GM12878 (cell line): Measurements from ENCODE around the gene TNFAIP1. TPM values are rescaled to one million over a fixed set of nuclear protein-coding genes. Genes with fewer than 3 reads are reported as not detected.

Experiments
- ATAC-seq: fragments of 200-7000 bp; cut with Tn5 transposase; 3 replicates; pipeline ENCODE4 v1.9.1; 2020; ENCODE audit warnings: mild to moderate bottlenecking, moderate library complexity
- BruUV-seq: library from RNA; stranded (reverse); fragments of 400-500 nt; replicated peaks from 2 replicates; lab custom pipeline; 2021; lab: Mats Ljungman, UMichigan
- CTCF ChIA-PET: fragments of 300-600 bp; sonication (Branson Sonifier 250); formaldehyde crosslinking; extraction: SDS; loops from one replicate; lab custom pipeline; 2021; ENCODE audit warnings: inconsistent platforms; lab: Yijun Ruan, JAX
- POLR2A ChIA-PET: fragments of 350-600 bp; formaldehyde crosslinking; extraction: SDS; loops from one replicate; lab custom pipeline; 2021; ENCODE audit warnings: inconsistent platforms; lab: Charles Lee
- RAD21 ChIA-PET: fragments of 300-600 bp; sonication (Branson Sonifier 250); formaldehyde crosslinking; loops from one replicate; lab custom pipeline; 2023; ENCODE audit warnings: antibody characterized with exemption; ENCODE audit not compliant: unreplicated experiment; lab: Charles Lee
- SMC1A ChIA-PET: fragments of 300-600 bp; sonication (Branson Sonifier 250); formaldehyde crosslinking; loops from one replicate; lab custom pipeline; 2023; ENCODE audit not compliant: unreplicated experiment, uncharacterized antibody; lab: Charles Lee
- DNase-seq: peaks from one replicate; pipeline ENCODE4 v3.0.0-alpha.2; 2011; ENCODE audit warnings: low read depth, low spot score
- FAIRE-seq: peaks from 3 replicates; lab custom pipeline; 2011; peaks lifted over from hg19 to GRCh38; lab: Jason Lieb, UNC
- H2AFZ ChIP-seq: 2 replicates; pipeline ENCODE4 v1.6.0; 2011; ENCODE audit warnings: low read depth, low read length, control low read depth; ENCODE audit not compliant: control insufficient read depth
- H3K27ac ChIP-seq: 2 replicates; pipeline ENCODE4 v1.5.1; 2011; ENCODE audit warnings: control low read depth; ENCODE audit not compliant: control insufficient read depth, insufficient read depth
- H3K27me3 ChIP-seq, 2 experiments: replicated peaks in 1 of 2; 2 replicates each; pipeline versions ENCODE4 v1.6.0 to v1.6.1; 2011; ENCODE audit warnings: low read length in 1 of 2; ENCODE audit not compliant: control insufficient read depth in 2 of 2, insufficient read depth in 2 of 2
- H3K36me3 ChIP-seq, 2 experiments: 2 replicates each; pipeline ENCODE4 v1.5.1; 2011; ENCODE audit warnings: low read length in 1 of 2; ENCODE audit not compliant: control insufficient read depth in 2 of 2, insufficient read depth in 2 of 2
- H3K4me1 ChIP-seq: 2 replicates; pipeline ENCODE4 v1.6.1; 2011; ENCODE audit warnings: mild to moderate bottlenecking, low read length, moderate library complexity, mixed read lengths; ENCODE audit not compliant: control insufficient read depth, insufficient read depth
- H3K4me2 ChIP-seq: 2 replicates; pipeline ENCODE4 v1.6.0; 2011; ENCODE audit warnings: control low read depth; ENCODE audit not compliant: control insufficient read depth, insufficient read depth
- H3K4me3 ChIP-seq: fragments of 200-600 bp; sonication (generic); 2 replicates; pipeline ENCODE4 v1.5.1; 2016
- H3K79me2 ChIP-seq: 2 replicates; pipeline ENCODE4 v1.6.0; 2011; ENCODE audit warnings: low read length; ENCODE audit not compliant: control insufficient read depth, insufficient read depth
- H3K9ac ChIP-seq: 2 replicates; pipeline ENCODE4 v1.8.0; 2011; ENCODE audit warnings: low read length, control low read depth, mixed read lengths; ENCODE audit not compliant: control insufficient read depth, insufficient read depth
- H3K9me3 ChIP-seq: replicated peaks from 3 replicates; pipeline ENCODE4 v1.5.1; 2011; ENCODE audit warnings: mild to moderate bottlenecking, low read length; ENCODE audit not compliant: control insufficient read depth, insufficient read depth
- H4K20me1 ChIP-seq: 2 replicates; pipeline ENCODE4 v1.6.0; 2011; ENCODE audit not compliant: control insufficient read depth, insufficient read depth
- BCL11A ChIP-seq: IDR thresholded peaks from 2 replicates; pipeline ENCODE4 v1.6.1; 2011; ENCODE audit warnings: low read depth, low read length
- EZH2 ChIP-seq: IDR thresholded peaks from 2 replicates; pipeline ENCODE4 v1.6.1; 2012; ENCODE audit warnings: low read depth, mild to moderate bottlenecking, control low read depth, inconsistent platforms, low read length, borderline replicate concordance; ENCODE audit not compliant: control insufficient read depth
- HDAC2 ChIP-seq: fragments of 200-600 bp; sonication (generic); IDR thresholded peaks from 2 replicates; pipeline ENCODE4 v1.6.1; 2017
- JUND ChIP-seq: IDR thresholded peaks from 2 replicates; pipeline ENCODE4 v1.6.1; 2012; ENCODE audit warnings: low read depth, mild to moderate bottlenecking, low read length, improper control_type of control experiment, moderate library complexity
- NR2F1 ChIP-seq: fragments of 450-650 bp; conservative IDR thresholded peaks from 2 replicates; pipeline ENCODE4 v1.6.1; 2017; ENCODE audit warnings: mild to moderate bottlenecking
- POLR2A ChIP-seq: IDR thresholded peaks from 2 replicates; pipeline ENCODE4 v1.6.1; 2011; ENCODE audit warnings: low read depth, mild to moderate bottlenecking, low read length
- SIN3A ChIP-seq: IDR thresholded peaks from 2 replicates; pipeline ENCODE4 v1.6.1; 2012; ENCODE audit warnings: low read depth, low read length, improper control_type of control experiment
- ZNF622 ChIP-seq: fragments of 450-650 bp; IDR thresholded peaks from 2 replicates; pipeline ENCODE4 v1.6.1; 2017; ENCODE audit warnings: mild to moderate bottlenecking, inconsistent platforms
- WGBS: methylation state at CpG from one replicate; pipeline ENCODE4 v1.1.6; 2016; ENCODE audit warnings: low lambda C conversion rate; ENCODE audit not compliant: insufficient replicate concordance, insufficient coverage; ENCODE audit errors: missing lambda C conversion rate; 5-methylcytosine and 5-hydroxymethylcytosine counted together
- in situ Hi-C: fragments of 300-500 bp; cut with MboI; formaldehyde crosslinking; loops from 9 replicates; pipeline ENCODE4 v1.14.3; 2018; ENCODE audit warnings: mixed read lengths
- intact Hi-C: fragments of 100-400 bp; cut with micrococcal nuclease; formaldehyde crosslinking; loops from one replicate; pipeline ENCODE4 v1.14.2; 2022; ENCODE audit not compliant: unreplicated experiment
- polyA plus RNA-seq, 11 experiments: library from polyadenylated mRNA; depleted of rRNA in 4 of 11; unstranded in 6 of 11; stranded (reverse) in 5 of 11; fragments of >200 nt; fragmentation: Nextera tagmentation in 4 of 11; fragmentation: Illumina TruSeq in 1 of 11; extraction: Ambion mirVana in 4 of 11; extraction: Trizol in 1 of 11; gene quantifications; 1 replicate in 1 of 11; 2 replicates in 10 of 11; pipeline versions ENCODE4 v1.2.1 to v1.2.3, GENCODE V29; 2011 to 2016; ENCODE audit warnings: inconsistent platforms in 2 of 11, missing spikeins in 2 of 11, low read depth in 1 of 11
- total RNA-seq, 4 experiments: library from RNA; depleted of rRNA in 3 of 4; stranded (reverse); fragments of >200 nt in 3 of 4; fragmentation: Illumina TruSeq in 1 of 4; extraction: Trizol in 1 of 4; gene quantifications; 2 replicates each; pipeline versions ENCODE4 v1.2.1 to v1.2.3, GENCODE V29; 2013 to 2021
- TF ChIP-seq, protein P1 (sequence below): fragments of 150-350 bp; IDR thresholded peaks from 2 replicates; pipeline ENCODE4 v1.6.1; 2014; ENCODE audit warnings: mild to moderate bottlenecking, low read depth, low read length

TNFAIP1 gene
- total and polyA plus RNA-seq, 10 of the 15 experiments (the other 5 are each of a cell fraction or from before 2014, with no cell fraction given), result 1.8 to 16.9 (median 11.7) TPM

GRCh38 chr17:28330671-28331070, 4.9 kb upstream of the TNFAIP1 start:
- BruUV-seq, result no TSS peak
- Histone ChIP-seq H3K36me3 (peaks cover 11 to 15% of the 10 kb centered on the region in 2 experiments), H3K9me3 (no peaks in the 10 kb centered on the region), H3K27ac (no peak overlapping the region), H2AFZ (no peak overlapping the region), H3K79me2 (peaks cover 11% of the 10 kb centered on the region), H3K27me3 (no peaks in the 10 kb centered on the region), H3K9ac (no peak overlapping the region), H3K4me1 (peaks cover 6% of the 10 kb centered on the region; the same call in 1 of the 2 replicates), H4K20me1 (no peaks in the 10 kb centered on the region; the same call in 1 of the 2 replicates), H3K4me3 (no peak overlapping the region), H3K4me2 (no peak overlapping the region)
- in situ Hi-C loops (loop anchor here (10.0 kb wide), 1 partner anchor 624 kb away; the partner anchor contains the start of gene PHF12), intact Hi-C loops (no loop called here)
- ChIA-PET RAD21 (no interaction called here), SMC1A (interaction anchor here (0.9 to 1.4 kb wide), 2 partner anchors 11 to 22 kb away, joined by 3 to 5 read pairs; partner anchors contain the start of gene TMEM97), CTCF (interaction anchor here (1.3 to 1.5 kb wide), 2 partner anchors 9 to 162 kb away, joined by 3 to 4 read pairs; no protein-coding TSS in a partner anchor), POLR2A (interaction anchor here (0.6 to 1.1 kb wide), 2 partner anchors 10 to 1164 kb away, joined by 5 read pairs; no protein-coding TSS in a partner anchor)
- no peak for FAIRE-seq
- TF ChIP-seq JUND (no peak), EZH2 (no peak), ZNF622 (no peak), POLR2A (peak; percentile 49; the same call in 1 of the 2 replicates)
- ATAC-seq, result no peak
- no peak for DNase-seq
- 90% methylated on average over 5 of the region's 5 CpGs for WGBS

- no peak overlapping the region for H3K27ac ChIP-seq
- no peak overlapping the region for H3K4me3 ChIP-seq
- no peak overlapping the region for H3K9ac ChIP-seq
- CTCF ChIA-PET, result interaction anchor here (1.3 kb wide), 1 partner anchor 160 kb away, joined by 3 read pairs; no protein-coding TSS in a partner anchor
- H3K79me2 ChIP-seq, result peaks cover 20% of the 10 kb centered on the region
- TF ChIP-seq HDAC2 (no peak), BCL11A (no peak), SIN3A (no peak), NR2F1 (no peak), POLR2A (peak; percentile 10; the same call in 1 of the 2 replicates)
- TF ChIP-seq, protein P1, sequence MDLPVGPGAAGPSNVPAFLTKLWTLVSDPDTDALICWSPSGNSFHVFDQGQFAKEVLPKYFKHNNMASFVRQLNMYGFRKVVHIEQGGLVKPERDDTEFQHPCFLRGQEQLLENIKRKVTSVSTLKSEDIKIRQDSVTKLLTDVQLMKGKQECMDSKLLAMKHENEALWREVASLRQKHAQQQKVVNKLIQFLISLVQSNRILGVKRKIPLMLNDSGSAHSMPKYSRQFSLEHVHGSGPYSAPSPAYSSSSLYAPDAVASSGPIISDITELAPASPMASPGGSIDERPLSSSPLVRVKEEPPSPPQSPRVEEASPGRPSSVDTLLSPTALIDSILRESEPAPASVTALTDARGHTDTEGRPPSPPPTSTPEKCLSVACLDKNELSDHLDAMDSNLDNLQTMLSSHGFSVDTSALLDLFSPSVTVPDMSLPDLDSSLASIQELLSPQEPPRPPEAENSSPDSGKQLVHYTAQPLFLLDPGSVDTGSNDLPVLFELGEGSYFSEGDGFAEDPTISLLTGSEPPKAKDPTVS, result no peak
- TF ChIP-seq, all 136 proteins: peak for 1
- SMC1A ChIA-PET, result interaction anchor here (0.9 kb wide), 1 partner anchor 13 kb away, joined by 5 read pairs; the partner anchor contains the start of gene TMEM97
- intact Hi-C loops (no loop called here), in situ Hi-C loops (loop anchor here (10.0 kb wide), 1 partner anchor 623 kb away; the partner anchor contains the start of gene PHF12)
- Histone ChIP-seq H3K4me1 (peaks cover 6% of the 10 kb centered on the region), H3K4me2 (no peak overlapping the region), H2AFZ (no peak overlapping the region), H4K20me1 (no peaks in the 10 kb centered on the region; the same call in 1 of the 2 replicates), H3K27me3 (no peaks in the 10 kb centered on the region), H3K36me3 (peaks cover 5 to 13% of the 10 kb centered on the region in 2 experiments), H3K9me3 (no peaks in the 10 kb centered on the region)
- no peak for FAIRE-seq
- ATAC-seq, result no peak
- BruUV-seq, result no TSS peak
- RAD21 ChIA-PET, result no interaction called here
- POLR2A ChIA-PET, result interaction anchor here (3.2 kb wide), 1 partner anchor 12 kb away, joined by 13 read pairs; the partner anchor contains the start of gene TMEM97
- WGBS, result 90% methylated on average over 6 of the region's 6 CpGs
- no peak for DNase-seq
These were observed 3.6 kb upstream of the TNFAIP1 start for GRCh38 chr17:28331891-28332420.
